CD4-positive, alpha-beta T cell treated with Interferon gamma for 1 hour (primary cell): ENCODE data around the gene JMJD1C.
"Not testable (repeated sequence)": the region's sequence is repeated elsewhere in the genome, so short reads cannot be mapped to it uniquely, and the experiment has no call there.

Experiments used
- DNase-seq: peaks from one replicate; pipeline ENCODE4 v3.0.0-alpha.2; 2020

Gene JMJD1C

GRCh38 chr10:63157845-63158624 is 307.7 kb downstream of the JMJD1C start:
- DNase-seq: peak; percentile 18

- no peak for DNase-seq
Observed at GRCh38 chr10:63156236-63156635, 309.5 kb downstream of the JMJD1C start.

- no peak for DNase-seq
Observed at GRCh38 chr10:63155388-63156020, 310.3 kb downstream of the JMJD1C start.

DNA sequence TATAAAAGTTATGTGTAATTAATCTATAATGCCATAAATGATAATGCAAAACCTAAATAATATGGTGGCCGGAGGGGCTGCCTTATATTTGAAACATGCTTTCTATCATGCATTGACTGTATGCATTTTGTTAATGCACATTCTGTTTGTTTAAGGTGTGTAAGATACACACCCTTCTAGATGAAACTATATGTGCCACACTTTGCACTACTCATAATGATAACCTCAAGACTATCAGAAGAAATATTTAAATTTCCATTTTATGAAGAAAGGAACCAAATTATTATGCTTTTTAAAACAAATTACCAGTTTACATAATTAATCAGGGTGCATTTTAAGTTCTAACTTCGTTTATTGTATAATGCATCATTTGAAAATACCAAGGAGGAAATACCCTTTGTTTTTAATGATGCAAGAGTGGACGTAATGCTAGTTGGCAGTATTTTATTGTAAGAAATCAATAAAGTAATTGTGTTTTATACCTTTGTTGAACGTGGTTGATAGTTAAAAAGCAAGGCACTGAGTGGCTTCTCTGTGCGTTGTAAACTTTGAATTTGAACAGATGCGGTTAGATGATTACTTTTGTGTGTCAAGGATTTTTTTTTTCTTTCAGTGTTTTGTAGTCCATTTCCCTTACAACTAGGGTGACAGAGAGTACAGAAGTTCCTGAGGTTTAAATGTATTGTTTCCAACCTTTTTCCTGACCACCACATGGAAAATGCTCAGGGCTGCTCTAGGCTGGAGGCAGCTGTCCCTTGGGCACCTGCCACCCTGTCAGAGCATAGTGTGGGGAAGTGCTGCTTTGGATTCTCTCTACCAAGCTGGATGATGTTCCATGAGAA is 311.0 kb downstream of the JMJD1C start:
- DNase-seq: no peak

DNA sequence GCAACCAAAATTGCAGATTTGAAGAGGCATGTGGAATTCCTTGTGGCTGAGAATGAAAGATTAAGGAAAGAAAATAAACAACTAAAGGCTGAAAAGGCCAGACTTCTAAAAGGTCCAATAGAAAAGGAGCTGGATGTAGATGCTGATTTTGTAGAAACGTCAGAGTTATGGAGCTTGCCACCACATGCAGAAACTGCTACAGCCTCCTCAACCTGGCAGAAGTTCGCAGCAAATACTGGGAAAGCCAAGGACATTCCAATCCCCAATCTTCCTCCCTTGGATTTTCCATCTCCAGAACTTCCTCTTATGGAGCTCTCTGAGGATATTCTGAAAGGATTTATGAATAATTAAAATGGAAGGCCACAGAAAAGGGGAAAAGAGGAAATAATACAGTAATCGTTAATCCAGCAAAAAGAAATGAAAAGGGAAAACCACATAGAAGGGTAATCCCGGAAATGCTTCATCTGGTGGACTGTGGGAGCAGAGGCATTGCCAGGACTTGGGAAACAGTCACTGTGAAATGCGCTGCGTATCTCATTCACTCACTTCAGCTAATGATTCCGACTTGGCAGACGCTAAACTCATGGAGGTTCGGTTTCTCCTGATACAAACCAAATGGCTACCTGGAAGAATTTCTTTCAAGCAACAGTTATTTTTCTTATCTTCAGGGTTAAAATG is 311.8 kb downstream of the JMJD1C start:
- not testable (repeated sequence) for DNase-seq

DNA sequence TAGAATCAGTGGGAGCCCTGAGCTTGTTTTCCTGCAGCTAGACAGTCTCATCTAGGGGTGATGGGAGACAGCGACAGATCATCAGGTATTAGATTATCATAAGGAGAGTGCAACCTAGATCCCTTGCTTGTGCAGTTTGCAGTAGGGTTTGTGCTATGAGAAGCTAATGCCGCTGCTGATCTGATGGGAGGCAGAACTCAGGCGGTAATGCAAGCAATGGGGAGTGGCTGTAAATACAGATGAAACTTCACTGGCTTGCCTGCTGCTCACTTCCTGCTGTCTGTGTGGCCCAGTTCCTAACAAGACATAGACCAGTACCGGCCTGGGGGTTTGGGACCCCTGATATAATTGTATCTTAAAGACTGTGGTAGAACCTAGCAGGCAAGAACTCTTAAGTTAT is 315.0 kb downstream of the JMJD1C start:
- no peak for DNase-seq

DNA sequence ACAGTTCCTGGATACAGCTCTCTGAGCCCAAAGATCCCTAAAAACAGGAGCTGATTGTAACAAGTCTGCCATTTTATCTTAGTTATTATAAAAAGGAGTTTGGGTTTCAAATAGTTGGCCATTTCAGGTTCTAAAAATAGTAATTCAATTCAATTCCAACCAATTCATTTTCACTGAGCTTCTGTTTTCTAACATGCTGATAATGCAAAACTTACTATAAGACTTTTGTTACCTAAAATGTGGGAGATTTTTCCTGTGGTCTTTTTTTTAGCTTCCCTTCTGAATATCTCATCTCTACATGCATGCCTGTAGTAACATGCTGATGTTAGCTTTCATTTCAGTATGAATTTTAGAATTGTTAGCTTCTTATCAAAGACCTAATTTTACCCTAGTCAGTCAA is 319.3 kb downstream of the JMJD1C start:
- no peak for DNase-seq

GRCh38 chr10:63145782-63146181 is 320.0 kb downstream of the JMJD1C start:
- no peak for DNase-seq

- no peak for DNase-seq
Observed at GRCh38 chr10:63143987-63144386, 321.8 kb downstream of the JMJD1C start.

- DNase-seq: no peak
Observed at GRCh38 chr10:63142136-63142535, 323.6 kb downstream of the JMJD1C start.

DNA sequence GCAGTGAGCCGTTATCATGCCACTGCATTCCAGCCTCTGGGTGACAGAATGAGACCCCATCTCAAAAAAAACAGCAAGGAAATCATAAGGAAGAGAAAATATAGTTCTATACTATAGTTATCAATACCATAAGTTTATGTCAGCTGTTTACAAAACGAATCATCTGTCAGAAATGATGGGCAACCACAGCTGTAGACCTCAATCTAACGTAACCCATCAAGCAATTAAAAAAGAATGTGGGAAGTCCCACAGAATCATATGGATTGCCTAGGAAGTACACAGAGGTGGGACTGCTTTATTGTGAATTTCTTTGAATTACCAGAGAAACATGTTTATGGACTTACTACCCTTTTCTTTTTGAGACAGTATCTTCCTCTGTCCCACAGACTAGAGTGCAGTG is 325.7 kb downstream of the JMJD1C start:
- no peak for DNase-seq

GRCh38 chr10:63137306-63137705 is 328.5 kb downstream of the JMJD1C start:
- DNase-seq: no peak

DNA sequence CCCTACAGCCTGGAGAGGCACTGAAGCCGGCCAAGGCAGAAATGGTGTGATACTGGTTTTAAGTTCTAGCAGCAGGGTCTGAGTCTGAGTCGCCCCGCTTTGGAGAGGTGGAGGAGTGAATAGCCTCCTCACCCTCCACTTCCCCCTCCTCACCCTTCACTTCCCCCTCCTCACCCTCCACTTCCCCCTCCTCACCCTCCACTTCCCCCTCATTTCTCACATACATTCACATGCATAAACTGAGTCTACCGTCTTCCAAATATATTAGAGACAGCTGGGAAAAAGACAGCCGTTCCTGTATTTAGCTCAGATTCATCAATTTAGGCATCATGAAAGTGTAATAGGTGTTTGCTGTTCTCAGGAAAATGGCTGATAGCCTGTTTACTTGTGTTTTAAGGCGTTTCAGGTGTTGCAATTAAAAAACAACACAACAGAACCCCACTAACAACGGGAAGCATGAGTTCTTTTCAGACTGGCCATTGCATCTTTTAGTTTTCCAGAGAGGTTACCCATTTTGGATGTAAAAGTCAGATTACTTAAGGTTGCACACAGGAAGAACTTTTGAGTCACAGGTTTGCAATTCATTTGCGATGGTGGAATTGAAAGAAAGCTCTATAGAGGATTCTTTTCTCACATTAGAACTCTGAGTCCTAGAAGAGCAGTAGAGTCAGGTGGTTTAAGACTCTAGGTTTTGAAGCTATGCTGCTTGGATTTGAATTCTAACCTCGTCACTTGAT is 331.8 kb downstream of the JMJD1C start:
- no peak for DNase-seq

GRCh38 chr10:63133056-63133820 is 332.5 kb downstream of the JMJD1C start, which contains the start of gene NRBF2:
Gene NRBF2, plus strand, starts transcription at chr10:63133328. Its CDS starts 143 bp downstream, at chr10:63133471.
- peak; percentile 98 for DNase-seq

DNA sequence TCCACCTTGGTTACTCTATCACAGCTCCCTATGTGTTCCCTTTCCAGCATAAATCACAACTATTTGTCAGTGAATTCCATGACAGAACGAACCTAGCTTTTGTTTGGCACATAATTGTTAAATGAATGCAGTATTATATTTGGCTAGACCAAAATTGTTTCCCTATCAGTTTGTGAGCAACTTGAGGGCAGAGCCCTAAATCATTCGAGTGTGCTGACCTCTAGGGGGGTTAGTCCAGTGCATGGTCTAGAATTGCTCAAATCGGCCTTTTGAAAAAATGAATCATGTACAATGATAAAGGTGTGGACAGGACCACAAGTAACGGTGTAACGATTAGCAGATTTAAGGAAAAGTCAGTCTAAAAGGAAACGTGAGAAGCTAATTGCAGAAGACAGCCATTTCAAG is 333.1 kb downstream of the JMJD1C start:
- DNase-seq: no peak

DNA sequence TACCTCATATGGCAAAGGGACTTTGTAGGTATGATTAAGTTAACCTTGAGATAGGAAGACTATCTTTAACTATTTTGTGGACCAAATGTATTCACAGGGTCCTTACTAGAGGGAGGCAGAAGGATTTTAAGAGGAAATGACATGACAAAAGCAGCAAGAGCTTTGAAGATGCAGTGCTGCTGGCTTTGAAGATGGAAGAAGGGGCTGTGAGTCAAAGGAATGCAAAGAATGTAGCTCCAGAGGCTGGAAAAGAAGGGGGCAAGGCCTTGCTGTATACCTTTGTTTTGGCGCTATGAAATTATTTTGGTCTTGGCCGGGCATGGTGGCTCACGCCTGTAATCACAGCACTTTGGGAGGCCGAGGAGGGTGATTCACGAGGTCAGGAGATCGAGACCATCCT is 335.9 kb downstream of the JMJD1C start:
- no peak for DNase-seq

DNA sequence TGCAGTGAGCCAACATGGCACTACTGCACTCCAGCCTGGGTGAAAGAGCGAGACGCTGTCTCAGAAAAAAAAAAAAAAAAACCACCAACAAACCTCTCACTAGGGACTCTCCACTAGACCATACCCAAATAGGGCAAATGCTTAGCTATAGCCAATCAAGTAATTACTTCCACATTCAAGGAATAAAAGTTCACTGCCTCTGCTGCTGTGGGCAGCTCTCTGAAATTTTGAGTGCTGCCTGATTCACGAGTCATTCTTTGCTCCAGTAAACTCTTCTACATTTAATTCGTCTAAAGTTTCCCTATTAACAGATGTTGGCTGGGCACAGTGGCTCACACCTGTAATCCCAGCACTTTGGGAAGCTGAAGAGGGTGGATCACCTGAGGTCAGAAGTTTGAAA is 337.3 kb downstream of the JMJD1C start:
- no peak for DNase-seq

- no peak for DNase-seq
Observed at GRCh38 chr10:63125459-63125858, 340.3 kb downstream of the JMJD1C start.

DNA sequence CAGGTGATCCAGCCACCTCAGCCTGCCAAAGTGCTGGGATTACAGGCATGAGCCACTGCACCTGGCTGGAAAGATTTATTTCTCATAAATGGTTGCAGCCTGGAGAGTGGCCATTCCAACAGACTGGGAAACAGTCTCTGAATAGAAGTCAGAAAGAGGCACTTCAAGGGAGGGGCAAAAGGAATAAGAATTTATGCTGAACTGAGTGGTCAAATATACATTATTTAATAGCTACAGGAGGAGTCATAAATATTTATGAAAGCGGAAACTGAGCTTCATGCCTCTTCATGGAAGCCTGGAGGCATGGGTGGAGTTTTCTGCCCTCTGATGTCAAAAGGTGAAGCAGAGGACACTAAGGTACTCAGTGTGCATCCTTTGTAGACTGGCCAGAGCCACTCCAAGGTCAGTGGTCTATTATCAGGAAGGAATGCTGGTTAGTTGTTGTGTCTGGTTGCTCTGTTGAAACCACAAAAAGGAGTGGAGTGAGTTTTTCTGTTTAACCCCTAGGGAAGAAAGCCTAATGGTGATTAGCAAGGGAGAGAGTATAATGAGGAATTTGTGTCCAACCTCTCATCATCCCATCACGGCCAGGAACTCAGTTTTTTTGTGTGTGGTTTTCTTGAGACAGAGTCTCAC is 341.9 kb downstream of the JMJD1C start:
- no peak for DNase-seq

- no peak for DNase-seq
Observed at GRCh38 chr10:63120554-63120953, 345.2 kb downstream of the JMJD1C start.

- no peak for DNase-seq
Observed at GRCh38 chr10:63119041-63119440, 346.7 kb downstream of the JMJD1C start.
